ENCODE data around the gene HBEGF.

Gene HBEGF

GRCh38 chr5:140348104-140348503, 1.7 kb upstream of the HBEGF start:
- TF ChIP-seq, protein P1, sequence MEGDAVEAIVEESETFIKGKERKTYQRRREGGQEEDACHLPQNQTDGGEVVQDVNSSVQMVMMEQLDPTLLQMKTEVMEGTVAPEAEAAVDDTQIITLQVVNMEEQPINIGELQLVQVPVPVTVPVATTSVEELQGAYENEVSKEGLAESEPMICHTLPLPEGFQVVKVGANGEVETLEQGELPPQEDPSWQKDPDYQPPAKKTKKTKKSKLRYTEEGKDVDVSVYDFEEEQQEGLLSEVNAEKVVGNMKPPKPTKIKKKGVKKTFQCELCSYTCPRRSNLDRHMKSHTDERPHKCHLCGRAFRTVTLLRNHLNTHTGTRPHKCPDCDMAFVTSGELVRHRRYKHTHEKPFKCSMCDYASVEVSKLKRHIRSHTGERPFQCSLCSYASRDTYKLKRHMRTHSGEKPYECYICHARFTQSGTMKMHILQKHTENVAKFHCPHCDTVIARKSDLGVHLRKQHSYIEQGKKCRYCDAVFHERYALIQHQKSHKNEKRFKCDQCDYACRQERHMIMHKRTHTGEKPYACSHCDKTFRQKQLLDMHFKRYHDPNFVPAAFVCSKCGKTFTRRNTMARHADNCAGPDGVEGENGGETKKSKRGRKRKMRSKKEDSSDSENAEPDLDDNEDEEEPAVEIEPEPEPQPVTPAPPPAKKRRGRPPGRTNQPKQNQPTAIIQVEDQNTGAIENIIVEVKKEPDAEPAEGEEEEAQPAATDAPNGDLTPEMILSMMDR (IDR thresholded peaks at IDR 0.05): no peak

GRCh38 chr5:140347360-140347759, 957 bp upstream of the HBEGF start:
- TF ChIP-seq, protein P1 (IDR thresholded peaks at IDR 0.05): no peak

DNA sequence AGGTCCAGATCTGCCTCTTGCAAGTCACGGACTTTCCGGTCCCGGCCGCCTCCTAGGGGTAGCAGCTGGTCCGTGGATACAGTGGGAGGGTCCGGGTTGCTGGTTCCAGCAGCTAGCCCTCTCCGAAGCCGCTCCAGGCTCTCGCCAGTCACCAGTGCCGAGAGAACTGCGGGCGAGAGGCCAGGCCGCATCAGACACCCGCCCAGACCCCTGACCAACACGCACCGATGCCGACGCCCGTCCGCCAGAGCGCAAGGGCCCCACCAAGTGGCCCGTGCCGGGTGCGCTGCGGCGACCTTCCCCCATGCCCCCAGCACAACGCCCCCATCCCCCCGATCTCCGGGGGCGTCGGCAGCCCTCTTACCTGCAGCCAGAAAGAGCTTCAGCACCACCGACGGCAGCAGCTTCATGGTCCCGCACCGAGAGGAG, 470 bp downstream of the HBEGF start:
- TF ChIP-seq, protein P1 (IDR thresholded peaks at IDR 0.05): peak; percentile 22; the same call in 1 of the 2 replicates

DNA sequence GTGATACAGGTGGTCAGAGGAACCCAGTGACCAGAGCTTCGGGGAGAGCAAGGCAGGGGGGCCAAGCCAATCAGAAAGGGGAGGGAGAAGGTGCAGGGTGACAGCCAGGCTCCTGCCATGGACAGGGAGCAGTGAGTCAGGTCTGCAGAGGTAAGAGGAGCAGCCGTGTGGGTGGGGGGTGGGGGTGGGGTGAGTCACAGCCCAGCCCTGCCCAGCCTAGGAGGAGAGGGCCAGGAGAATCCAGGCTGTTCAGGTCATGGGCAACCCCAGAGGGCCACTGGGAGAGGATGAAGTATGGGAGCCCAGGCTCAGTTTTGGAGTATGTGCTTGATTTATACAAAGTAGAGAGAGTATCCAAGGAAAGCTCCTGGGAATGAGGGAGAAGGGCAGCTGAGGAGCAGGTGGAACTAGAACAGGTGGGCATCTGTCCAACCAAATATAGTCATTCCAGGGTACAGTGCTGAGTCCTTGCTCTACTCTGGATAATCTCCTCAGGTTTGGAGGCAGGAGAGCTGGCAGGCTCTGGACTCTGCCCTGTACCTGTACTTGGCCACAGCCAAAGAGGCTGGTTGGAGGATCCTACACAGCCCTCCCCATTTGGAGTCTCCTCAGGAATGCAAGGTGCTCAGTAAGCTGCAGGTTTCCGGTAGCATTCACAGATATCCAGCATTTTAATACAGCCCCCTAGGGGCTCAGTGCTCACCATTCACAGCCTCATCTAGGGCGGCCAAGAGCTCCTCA, 1.6 kb downstream of the HBEGF start:
- TF ChIP-seq, protein P1 (IDR thresholded peaks at IDR 0.05): no peak

GRCh38 chr5:140342896-140343295, 3.5 kb downstream of the HBEGF start:
- TF ChIP-seq, protein P1 (IDR thresholded peaks at IDR 0.05): no peak

DNA sequence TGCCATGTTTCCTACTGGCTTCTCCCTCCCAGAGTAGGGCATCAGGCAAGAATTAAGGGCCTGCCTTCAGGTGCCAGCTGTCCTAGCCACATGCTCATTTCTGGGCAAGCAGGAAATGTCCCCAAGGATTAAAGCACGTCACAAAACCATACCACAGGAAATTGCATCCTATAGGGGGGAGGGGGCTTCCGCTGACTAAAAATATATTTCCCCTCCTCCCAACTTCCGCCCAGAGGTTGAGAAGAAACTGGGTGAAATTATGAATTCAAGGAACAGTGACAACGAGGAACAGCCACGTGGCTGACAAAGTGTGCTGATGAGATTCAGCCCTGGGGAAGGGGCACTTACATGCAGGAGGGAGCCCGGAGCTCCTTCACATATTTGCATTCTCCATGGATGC, 4.1 kb downstream of the HBEGF start:
- TF ChIP-seq, protein P1 (IDR thresholded peaks at IDR 0.05): no peak

DNA sequence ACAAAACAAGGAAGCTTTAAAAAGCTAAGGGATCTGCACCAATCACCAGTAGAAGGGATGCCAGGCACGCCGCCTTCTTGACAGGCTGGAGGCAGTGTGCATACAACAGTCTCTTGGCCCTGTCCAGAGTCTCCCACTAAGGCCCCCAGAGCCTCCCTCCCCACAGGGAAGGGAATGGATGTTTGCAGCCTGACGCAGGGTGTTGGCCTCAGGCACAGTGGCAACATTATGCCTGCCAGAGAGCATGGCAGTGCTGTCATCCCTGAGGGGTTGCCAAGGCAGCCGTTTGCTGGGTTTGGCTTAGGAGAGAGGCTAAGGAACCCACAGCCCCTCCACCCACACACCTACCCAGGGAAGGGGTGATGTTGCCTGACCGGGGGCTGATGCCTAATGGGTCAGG, 4.8 kb downstream of the HBEGF start:
- TF ChIP-seq, protein P1 (IDR thresholded peaks at IDR 0.05): no peak

Data from LNCAP (cell line).